Lung microvascular endothelial cell (primary cell): Measurements from ENCODE around the gene C1orf35. TPM values are rescaled to one million over a fixed set of nuclear protein-coding genes. Genes with fewer than 3 reads are reported as not detected.
"Not testable (repeated sequence)": the region's sequence is repeated elsewhere in the genome, so short reads cannot be mapped to it uniquely, and the experiment has no call there.

Source experiments
- DNase-seq, 2 donors: peaks; one replicate each; pipeline versions ENCODE4 v3.0.0 to v3.0.0-alpha.2; 2010; ENCODE audit warnings: low read depth in 2 of 2
- total RNA-seq: library from RNA; depleted of rRNA; stranded (reverse); fragments of >200 nt; gene quantifications from 2 replicates; pipeline ENCODE4 v1.2.1, GENCODE V29; 2014

The C1orf35 gene
- total RNA-seq, 1 donor from 2014 or later = 8.1 TPM

DNA sequence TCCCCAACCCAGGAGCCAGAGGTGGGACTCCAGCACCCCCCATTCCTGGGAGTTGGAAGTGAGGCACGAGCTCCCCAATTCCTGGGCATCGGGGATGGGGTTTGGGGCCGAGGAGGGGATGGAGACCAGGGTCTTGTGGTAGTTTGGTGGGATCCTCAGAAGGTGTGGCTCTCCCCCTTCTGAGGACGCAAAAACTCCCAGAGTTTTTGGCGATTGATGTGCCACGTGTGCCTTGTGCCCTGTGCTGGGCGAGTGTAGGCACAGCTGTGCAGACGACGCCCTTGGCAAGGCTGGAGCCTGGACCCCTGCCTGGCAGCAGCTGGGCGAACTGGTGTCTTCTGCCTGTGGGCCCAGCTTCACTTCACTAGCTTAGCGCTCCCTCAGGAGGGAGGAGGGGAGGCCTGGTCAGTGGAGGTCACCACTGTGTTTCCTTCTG lies 39.6 kb upstream of the C1orf35 start:
- no peak for DNase-seq

DNA sequence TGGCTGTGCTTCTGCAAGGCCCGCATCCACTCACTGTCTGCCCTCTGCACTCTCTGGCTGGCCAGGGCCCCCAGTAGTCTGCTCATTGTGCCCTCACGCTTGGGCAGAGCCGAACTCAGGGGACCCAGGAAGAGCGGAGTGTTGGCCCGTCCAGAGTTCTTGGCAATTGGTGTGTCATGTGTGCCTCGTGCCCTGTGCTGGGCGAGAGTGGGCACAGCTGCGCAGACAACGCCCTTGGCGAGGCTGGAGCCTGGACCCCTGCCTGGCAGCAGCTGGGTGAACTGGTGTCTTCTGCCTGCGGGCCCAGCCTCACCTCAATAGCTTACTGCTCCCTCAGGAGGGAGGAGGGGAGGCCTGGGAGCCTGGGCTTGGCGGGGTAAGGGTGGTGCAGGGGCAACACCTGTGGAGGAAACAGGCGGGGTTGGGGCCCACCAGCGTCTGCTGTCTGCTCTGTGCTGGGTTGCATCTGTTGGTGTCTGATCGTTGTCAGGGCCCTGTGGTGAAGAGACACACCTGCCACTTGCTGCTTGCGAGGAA lies 39.1 kb upstream of the C1orf35 start:
- no peak for DNase-seq

DNA sequence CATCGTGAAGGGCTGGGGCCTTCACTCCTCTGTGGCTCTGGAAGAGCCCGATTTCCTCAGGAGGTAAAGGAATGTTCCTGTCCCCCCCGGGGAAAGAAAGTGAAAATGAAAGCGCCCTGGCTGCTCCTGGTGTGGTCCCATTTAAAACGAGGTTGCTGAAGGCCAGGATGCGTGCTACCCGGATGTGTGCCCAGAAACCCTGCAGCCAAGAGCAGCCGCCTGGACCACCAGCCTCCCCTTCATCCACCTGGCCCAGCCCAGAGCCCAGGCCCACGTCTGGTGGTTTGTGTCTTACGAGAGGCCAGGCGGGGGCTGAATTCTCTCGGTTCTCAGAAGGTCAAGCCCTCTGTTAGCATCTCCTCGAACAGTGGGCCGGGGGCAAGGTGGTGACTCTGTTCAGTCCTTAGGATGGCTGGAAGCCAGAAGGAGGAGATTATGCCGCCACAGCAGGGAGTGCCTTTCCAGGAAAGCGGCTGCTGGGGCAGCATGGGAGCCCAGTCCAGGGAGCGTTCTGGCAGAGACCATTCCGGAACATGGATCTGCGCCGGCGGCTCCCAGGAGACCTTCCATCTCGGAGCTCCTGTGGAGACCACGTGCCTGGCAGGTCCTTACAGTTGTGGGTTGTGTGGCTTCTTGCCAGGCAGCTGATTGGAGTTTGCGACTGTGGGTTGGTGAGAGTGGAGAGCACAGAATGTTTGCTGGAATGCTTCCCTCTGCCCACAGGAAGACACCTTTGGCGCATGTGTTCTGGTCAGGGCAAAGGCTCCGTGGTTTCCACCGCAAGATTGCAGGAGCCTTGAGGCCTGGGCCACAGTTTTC lies 38.3 kb upstream of the C1orf35 start:
- peak; percentile 65 to 70 for DNase-seq

DNA sequence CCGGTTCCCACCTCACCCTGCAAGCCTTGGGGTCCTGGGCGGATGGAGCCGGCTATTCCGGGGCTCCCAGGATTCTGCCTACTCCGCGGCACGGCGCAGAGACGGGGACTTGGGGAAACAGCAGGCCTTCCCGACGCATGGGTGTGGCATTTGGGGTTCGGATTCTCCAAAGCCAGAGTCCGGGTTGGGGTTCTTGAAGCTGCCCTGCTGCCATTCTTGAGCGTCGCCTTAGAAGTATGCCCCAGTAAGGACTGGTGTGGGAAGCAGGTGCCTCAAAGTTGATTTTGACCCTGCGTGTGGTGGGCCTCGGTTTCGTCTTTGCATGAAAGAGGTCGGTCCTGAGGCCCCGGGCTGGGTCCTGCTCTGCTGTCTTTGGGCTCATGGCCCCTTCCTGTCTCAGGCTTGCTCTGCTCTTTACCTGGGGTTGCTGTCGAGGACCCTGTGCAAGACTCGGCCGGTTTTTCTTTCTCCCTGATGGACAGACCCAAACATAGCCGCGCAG lies 37.6 kb upstream of the C1orf35 start:
- peak in 1 of 2 donors; percentile 24 for DNase-seq

DNA sequence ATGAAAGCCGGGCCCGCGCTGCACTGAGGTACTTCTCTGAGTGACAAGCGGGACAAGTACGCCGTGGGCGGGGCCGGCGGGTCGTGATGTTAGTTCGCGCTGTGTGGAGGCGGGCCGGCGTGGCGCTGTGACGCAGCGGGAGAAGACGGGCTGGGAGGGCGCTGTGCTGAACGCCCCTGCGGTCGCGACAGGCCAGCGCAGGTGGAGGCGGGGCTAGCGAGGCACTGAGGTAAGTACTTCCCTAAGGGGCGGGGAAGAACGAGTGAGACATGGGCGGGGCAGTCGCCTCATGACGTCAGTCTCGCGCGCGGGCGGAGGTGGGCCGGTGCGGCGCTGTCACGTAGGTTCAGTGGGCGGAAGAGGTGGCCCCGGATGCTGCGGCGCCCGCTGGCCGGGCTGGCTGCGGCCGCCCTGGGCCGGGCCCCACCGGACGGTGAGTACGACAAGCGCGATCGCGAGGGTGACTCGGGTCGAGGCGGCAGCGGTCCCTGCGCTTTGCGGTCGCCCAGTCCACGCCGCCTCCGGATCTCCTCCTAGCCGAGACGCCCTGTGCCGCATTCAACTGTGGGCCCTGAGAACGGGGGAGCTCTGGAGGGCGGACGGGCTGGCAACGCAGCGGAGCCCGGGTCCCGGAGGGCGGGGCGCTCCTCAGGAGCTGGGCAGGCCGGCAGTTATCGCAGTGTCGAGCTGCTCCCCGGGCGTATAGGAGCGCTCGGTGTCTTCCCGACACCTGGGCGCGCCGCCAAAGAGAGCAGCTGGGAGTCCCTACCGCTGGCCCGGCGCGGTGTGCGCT lies 37.0 kb upstream of the C1orf35 start, which contains the start of gene GUK1:
TSS of gene GUK1 (plus strand) at position 349 of the 793 bp plus-strand sequence. CDS start at position 373, 24 bp downstream.
- DNase-seq = peak; percentile 100

DNA sequence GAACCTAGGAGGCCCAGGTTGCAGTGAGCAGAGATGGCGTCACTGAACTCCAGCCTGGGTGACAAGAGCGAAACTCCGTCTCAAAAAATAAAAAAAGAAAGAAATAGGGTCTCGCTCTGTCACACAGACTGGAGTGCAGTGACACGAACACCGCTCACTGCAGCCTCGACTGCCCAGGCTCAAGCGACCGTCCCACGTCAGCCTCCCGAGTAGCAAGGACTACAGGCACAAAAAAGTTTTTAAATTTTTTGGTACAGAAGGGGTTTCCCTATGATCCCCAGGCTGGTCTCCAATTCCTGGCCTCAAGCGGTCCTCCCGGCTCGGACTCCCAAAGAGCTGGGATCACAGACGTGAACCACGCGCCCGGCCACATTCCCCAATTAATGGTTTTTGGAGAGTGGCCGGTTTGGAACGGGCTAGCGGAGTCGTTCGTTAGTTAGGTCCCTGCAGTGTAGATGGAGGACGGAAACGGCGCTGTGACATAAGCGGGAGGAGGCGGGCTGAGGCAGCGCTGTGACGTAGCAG lies 36.3 kb upstream of the C1orf35 start:
- DNase-seq = no peak

DNA sequence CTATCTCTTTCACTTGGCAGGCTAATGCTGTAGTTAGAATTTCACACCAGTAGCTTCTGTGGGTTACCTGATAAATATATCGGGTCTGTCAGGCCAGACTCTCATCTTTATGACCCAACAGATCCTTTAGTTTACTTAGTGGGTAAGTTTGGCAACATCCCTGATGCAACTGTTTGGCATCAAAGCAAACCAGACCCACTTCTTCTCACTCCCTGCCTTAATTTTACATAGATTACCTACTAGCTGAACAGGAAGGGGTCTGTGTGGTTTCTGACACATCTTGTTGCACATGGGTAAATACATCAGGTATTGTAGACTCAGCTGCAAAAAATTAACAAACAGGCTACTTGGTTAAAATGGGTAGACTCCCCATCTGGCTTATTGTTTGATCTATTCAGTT lies 33.8 kb upstream of the C1orf35 start:
- no peak for DNase-seq

DNA sequence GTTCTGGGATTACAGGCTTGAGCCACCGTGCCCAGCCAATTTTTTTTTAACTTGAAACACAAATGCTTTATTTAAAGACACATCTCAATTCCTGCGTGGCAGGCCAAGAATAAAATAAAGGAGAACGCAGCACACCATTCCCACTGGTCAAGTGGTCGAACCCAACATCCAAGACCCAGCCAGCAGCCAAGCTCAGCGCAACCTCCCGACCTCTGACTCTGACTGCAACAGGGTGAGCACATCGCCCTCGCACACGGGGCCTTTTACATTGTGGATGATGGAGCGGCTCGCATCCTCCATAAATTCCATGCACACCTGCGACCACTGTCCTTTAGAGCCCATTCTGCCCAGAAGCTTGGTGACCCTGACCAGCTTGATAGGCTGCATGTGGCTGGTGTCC lies 31.5 kb upstream of the C1orf35 start:
- DNase-seq = no peak

DNA sequence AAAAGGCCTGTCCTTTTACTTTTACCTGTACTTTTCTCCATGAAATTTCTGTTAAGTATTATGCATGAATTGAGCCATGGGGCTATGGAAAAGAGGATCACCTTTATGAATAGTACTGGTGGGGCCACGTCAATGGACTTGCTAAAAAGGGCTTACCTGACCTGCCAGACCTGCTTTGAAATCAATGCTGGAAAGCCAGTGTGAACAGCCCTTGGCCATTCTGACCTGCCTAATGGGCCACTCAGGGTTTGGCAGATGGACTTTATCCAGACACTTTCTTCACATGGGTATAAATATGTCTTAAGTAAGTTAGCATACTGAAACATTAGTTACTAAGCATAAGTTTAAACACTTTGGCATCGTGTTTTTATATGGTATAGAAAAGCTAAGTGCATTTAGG lies 28.6 kb upstream of the C1orf35 start:
- no peak for DNase-seq

DNA sequence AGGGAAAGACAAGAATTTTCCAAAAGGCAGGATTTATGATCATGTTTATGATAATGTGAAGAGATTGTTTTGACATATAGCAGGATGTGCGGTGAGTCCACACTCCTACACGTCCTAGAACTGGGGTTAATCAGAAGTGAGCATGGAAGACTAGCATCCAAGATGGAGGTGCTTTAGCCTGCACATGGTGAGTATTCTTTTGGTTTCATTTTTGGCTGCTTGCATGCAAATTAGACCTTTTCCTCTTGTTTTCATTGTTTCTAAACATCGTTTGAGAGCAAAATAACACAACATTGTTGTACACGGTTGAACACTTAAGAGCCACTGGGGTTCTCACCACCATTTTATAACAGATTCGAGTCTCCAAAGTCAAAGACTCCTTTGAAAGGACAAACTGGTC lies 22.1 kb upstream of the C1orf35 start:
- DNase-seq = no peak

DNA sequence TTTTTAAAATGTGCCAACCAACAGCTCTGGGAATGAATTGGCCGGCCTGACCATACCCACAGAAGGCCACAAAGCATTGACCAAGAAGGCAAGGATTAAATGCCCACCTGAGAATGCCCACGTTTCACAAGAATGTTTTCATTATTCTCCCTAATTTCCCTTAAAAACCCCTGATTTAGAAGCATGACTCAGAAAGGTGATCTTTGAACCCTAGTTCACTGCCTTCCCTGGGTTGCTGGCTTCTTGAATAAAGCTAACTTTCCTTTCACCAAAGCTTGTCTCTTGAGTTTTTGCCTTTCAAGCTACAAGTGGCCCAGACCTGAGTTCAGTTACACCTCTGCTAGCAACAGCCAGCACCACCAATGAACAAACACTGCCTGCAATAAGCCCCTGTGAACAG lies 20.4 kb upstream of the C1orf35 start:
- no peak for DNase-seq

DNA sequence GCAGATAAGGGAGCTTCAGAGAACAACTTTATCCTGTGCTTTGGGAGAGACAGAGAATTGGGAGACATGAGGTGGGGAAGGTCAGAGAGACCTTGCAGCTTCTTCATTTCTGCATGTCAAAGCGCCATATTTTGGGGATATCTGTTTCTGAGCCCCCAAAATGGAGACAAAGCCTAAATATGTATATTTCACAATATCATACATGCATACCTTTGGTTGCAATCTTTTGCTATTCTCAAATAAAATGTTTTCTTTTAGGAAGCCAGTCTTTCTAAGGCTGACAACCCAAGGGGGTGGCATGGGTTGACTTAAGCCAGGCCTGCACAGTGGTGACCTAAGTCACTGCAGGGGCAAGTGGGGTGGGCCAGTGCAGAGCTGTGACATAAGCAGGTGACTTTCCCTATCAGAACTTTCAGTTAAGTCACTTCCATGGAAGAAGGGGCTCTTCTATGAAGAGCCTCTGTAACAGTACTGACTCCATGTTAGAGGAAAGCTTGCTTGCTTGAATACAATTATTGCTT lies 19.9 kb upstream of the C1orf35 start:
- no peak for DNase-seq

DNA sequence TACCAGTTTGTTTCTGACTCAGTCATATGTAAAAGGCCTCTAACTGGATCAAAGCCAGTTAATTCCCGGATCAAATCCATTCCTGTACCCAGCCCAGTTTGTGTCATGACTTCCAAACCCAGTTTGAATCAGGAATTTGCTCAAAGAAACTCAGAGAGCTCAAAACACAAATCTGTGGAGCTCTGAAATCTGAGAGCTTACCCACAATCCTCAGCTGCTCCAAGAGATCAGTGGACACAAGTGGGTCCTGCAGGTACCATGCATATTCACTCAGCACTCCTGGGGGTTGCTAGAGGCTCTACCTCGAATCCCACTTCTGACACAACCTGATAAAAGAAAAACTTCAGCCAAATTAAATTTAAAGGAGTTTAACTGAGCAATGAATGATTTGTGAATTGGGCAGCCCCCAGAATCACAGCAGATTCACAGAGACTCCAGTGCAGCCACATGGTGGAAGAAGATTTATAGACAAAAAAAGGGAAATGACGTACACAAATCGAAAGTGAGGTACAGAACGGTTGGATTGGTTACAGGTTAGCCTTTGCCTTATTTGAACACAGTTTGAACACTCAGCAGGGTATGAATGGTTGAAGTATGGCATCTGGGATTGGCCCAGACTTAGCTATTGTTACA lies 17.8 kb upstream of the C1orf35 start:
- no peak for DNase-seq

DNA sequence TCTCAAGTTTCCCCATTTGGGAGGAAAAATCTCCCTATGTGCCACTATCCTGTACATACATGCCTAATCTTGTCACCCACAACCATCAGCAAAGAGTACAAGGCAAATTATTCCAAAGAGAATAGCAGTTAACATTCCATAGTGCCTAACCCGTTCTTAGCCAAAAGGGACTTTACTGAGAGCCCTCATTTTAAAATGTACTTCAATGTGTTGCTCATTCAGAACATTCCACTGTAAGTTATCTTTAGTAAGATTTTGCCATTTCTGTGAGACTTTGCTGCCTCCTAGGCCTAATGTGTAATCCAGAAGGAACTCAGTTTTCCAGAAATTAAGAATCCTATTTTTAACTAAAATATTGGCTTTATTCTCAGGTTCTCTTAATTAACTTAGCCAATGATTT lies 17.2 kb upstream of the C1orf35 start:
- DNase-seq = no peak

DNA sequence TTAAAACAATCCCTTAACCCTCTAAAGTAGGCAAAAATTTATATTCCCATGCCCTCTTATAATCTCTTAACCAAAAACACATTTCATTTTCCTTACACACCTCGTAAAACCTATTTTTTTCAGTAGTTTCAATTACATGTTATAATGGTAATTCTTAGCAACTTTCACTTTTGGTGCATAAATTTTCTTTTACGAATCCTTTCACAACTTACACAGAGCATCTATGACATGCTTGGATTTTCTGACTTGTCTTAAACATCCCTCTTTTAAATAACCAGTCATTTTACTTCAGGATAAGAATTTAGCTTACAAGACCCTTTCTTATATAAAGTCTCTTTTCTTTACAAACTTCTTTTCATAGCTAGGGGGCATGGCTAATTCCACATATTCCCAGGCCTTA lies 14.9 kb upstream of the C1orf35 start:
- no peak for DNase-seq

DNA sequence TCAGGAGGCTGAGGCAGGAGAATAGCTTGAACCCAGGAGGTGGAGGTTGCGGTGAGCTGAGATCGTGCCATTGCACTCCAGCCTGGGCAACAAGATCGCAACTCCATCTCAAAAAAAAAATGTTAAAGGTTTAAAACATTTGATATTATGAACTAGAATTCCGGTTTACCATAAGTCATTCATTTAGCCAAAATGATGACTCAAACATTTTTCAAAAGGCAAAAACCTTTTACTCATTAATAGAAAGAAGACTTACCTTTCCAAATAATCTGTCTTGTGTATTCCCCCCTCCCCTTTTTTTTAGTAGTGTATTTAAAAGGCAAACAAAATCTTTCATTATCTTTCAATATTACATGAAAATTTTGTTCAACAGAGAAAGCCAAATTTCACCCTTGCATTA lies 14.2 kb upstream of the C1orf35 start:
- no peak for DNase-seq

DNA sequence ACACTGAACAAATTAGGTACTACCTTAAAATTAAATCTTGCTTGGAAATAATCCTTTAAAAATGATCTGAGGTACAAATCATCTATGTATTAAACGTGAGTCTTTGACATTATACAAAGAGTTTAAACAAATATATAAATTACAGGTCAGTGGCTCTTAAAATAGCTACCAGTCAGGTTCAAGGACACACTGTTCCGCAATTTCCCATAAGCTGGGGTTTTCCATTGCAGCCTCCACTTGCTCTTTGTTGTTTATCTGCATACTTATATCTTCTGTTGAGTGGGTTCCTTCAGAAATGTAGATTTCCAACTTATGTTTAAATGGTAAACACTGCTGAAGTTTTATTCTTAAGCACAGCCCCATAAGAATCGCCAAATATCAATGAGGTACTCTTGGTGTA lies 11.7 kb upstream of the C1orf35 start:
- no peak for DNase-seq

DNA sequence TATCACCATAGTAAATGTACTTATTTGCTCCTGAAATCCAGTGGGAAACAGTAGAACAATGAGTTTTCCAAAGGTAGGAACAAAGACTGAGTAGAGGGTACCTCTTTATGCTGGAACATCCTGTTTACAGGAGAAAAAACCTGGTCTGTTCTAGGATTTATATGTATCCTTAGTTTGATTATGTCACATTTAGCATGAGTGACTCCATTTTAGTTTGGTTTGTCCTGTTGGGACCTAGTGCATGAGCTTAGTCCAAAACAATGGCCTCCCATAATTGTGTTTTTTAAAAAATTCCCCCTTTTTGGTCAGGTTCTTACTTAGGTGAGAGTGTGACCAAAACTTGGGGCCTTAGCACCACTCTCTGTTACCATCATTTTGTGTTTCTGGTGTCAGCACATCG lies 9.5 kb upstream of the C1orf35 start:
- DNase-seq = no peak

DNA sequence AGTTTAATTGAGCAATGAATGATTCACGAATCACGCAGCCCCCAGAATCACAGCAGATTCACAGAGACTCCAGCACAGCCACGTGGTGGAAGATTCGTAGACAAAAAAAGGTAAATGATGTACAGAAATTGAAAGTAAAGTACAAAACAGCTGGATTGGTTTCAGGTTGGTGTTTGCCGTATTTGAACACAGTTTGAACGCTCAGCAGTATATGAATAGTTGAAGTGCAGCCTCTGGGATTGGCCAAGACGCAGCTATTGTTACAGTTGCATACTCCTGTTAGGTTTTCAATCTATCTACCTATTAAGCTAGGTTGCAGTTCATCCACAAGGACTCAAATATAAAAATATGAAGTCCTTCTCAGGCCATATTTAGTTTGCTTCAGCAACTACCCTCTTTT lies 9.0 kb upstream of the C1orf35 start:
- DNase-seq = no peak

DNA sequence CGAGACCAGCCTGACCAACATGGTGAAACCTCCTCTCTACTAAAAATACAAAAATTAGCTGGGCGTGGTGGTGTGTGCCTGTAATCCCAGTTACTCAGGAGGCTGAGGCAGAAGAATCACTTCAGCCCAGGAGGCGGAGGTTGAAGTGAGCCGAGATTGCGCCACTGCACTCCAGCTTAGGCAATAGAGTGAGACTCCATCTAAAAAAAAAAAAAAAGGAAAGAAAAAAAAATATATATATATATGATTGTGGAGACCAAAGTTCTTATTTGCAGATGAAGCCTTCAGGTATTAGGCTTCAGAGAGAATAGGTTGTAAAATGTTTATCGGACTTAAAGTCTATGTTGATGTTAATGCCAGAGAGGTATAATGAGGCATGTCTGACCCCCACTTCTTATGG lies 8.2 kb upstream of the C1orf35 start:
- not testable (repeated sequence) for DNase-seq

DNA sequence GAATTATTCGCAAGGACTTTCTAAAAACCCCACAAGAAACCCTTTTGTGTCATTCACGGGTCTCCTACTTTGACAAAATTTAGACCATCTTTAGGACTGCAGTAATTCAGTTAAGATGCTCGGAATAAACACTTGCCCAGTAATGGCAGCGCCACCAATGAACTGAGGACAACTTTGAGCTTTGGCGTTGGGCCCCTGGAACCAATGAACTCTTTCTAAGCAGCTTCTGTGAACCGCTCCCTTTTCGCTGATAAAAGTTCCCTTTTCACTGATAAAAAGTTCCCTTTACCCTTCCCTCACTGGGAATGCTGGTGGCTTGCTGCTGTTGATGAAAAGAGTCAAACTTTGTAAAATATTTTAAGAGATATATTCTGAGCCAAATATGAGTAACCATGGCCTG lies 7.4 kb upstream of the C1orf35 start:
- DNase-seq = no peak
